Cerebellar cortex (tissue), 1 donor: ENCODE data around the gene KCNH1.
"Not testable (repeated sequence)": the region's sequence is repeated elsewhere in the genome, so short reads cannot be mapped to it uniquely, and the experiment has no call there.

Experiments
- DNase-seq: peaks from one replicate; pipeline ENCODE4 v3.0.0-alpha.2; 2015; ENCODE audit warnings: low spot score

KCNH1 gene

GRCh38 chr1:210684466-210685294 is 449.3 kb downstream of the KCNH1 start:
- no peak for DNase-seq

GRCh38 chr1:210683403-210684047 is 450.4 kb downstream of the KCNH1 start:
- no peak for DNase-seq

- no peak for DNase-seq
Measured at GRCh38 chr1:210681158-210681557, 452.8 kb downstream of the KCNH1 start.

- peak; percentile 63 for DNase-seq
Measured at GRCh38 chr1:210678306-210678705, 455.6 kb downstream of the KCNH1 start.

- DNase-seq, result no peak
Measured at GRCh38 chr1:210677533-210677932, 456.4 kb downstream of the KCNH1 start.

GRCh38 chr1:210676539-210676938 is 457.4 kb downstream of the KCNH1 start:
- DNase-seq, result no peak

GRCh38 chr1:210674151-210674550 is 459.8 kb downstream of the KCNH1 start:
- no peak for DNase-seq

- DNase-seq, result no peak
Measured at GRCh38 chr1:210669951-210670350, 464.0 kb downstream of the KCNH1 start.

GRCh38 chr1:210663730-210664573 is 470.0 kb downstream of the KCNH1 start:
- no peak for DNase-seq

- no peak for DNase-seq
Measured at GRCh38 chr1:210662291-210663050, 471.5 kb downstream of the KCNH1 start.

- DNase-seq, result not testable (repeated sequence)
Measured at GRCh38 chr1:210661520-210661919, 472.4 kb downstream of the KCNH1 start.

- no peak for DNase-seq
Measured at GRCh38 chr1:210657806-210658205, 476.1 kb downstream of the KCNH1 start.

- DNase-seq, result no peak
Measured at GRCh38 chr1:210655511-210655910, 478.4 kb downstream of the KCNH1 start.

- DNase-seq, result no peak
Measured at GRCh38 chr1:210654176-210654981, 479.6 kb downstream of the KCNH1 start.

GRCh38 chr1:210653771-210654170 is 480.2 kb downstream of the KCNH1 start:
- DNase-seq, result peak; percentile 14

GRCh38 chr1:210652329-210652954 is 481.5 kb downstream of the KCNH1 start:
- DNase-seq, result no peak

GRCh38 chr1:210650403-210650802 is 483.5 kb downstream of the KCNH1 start:
- DNase-seq, result no peak

- no peak for DNase-seq
Measured at GRCh38 chr1:210648588-210649269, 485.2 kb downstream of the KCNH1 start.

GRCh38 chr1:210647406-210648333 is 486.3 kb downstream of the KCNH1 start:
- DNase-seq, result no peak
